ENCODE results near the gene TMEM116.
"Not testable (repeated sequence)": the region's sequence is repeated elsewhere in the genome, so short reads cannot be mapped to it uniquely, and the experiment has no call there.

Gene TMEM116

GRCh38 chr12:112012775-112013600 is at the start of gene TMEM116, which contains the start of gene ERP29:
Gene TMEM116 (minus strand): TSS chr12:112013165. CDS start chr12:112005270, 7,895 bp downstream.
Gene ERP29 (plus strand): TSS chr12:112013426. CDS start chr12:112013466, 40 bp downstream.
- DNase-seq: peak; percentile 99

- DNase-seq: no peak
These were observed 48.2 kb upstream of the TMEM116 start for GRCh38 chr12:112061137-112061536.

GRCh38 chr12:112049351-112049750 is 36.4 kb upstream of the TMEM116 start:
- no peak for DNase-seq

- no peak for DNase-seq
These were observed 33.0 kb upstream of the TMEM116 start for GRCh38 chr12:112046003-112046402.

- not testable (repeated sequence) for DNase-seq
These were observed 23.6 kb upstream of the TMEM116 start for GRCh38 chr12:112036614-112037013.

- DNase-seq: no peak
These were observed 22.3 kb upstream of the TMEM116 start for GRCh38 chr12:112035219-112035785.

GRCh38 chr12:112032292-112032691 is 19.3 kb upstream of the TMEM116 start:
- no peak for DNase-seq

- no peak for DNase-seq
These were observed 18.5 kb upstream of the TMEM116 start for GRCh38 chr12:112031472-112031871.

GRCh38 chr12:112029301-112029700 is 16.3 kb upstream of the TMEM116 start:
- DNase-seq: peak; percentile 73

GRCh38 chr12:112025808-112026375 is 12.9 kb upstream of the TMEM116 start:
- no peak for DNase-seq

GRCh38 chr12:112023759-112024396 is 10.9 kb upstream of the TMEM116 start:
- DNase-seq: no peak

GRCh38 chr12:112022241-112023016 is 9.5 kb upstream of the TMEM116 start:
- DNase-seq: no peak

GRCh38 chr12:112020947-112021457 is 8.0 kb upstream of the TMEM116 start:
- no peak for DNase-seq

- no peak for DNase-seq
These were observed 5.7 kb upstream of the TMEM116 start for GRCh38 chr12:112018571-112019237.

- no peak for DNase-seq
These were observed 4.1 kb upstream of the TMEM116 start for GRCh38 chr12:112017041-112017440.

GRCh38 chr12:112015938-112016337 is 3.0 kb upstream of the TMEM116 start:
- no peak for DNase-seq

GRCh38 chr12:112013601-112014402 is 837 bp upstream of the TMEM116 start:
- DNase-seq: peak; percentile 89

- DNase-seq: no peak
These were observed 1.3 kb downstream of the TMEM116 start for GRCh38 chr12:112011685-112012084.

- no peak for DNase-seq
These were observed 2.3 kb downstream of the TMEM116 start for GRCh38 chr12:112010415-112011344.

GRCh38 chr12:112009596-112009995 is 3.4 kb downstream of the TMEM116 start:
- not testable (repeated sequence) for DNase-seq
